ENCODE data around the gene CPED1.

CPED1 gene

GRCh38 chr7:120951309-120951699 is 37.2 kb upstream of the CPED1 start:
- H3K4me3 ChIP-seq (ENCODE audit: low read depth, low read length) = peak overlapping the region; percentile 96
- H3K36me3 ChIP-seq (ENCODE audit: insufficient read depth, low read length) = peaks cover 12% of the 10 kb centered on the region
- H2AFZ ChIP-seq (ENCODE audit: low read length, unreplicated experiment) = no peak overlapping the region
- H3K4me1 ChIP-seq (ENCODE audit: control insufficient read depth, insufficient read depth, low read length, unreplicated experiment) = peaks cover 7% of the 10 kb centered on the region
- H3K79me2 ChIP-seq (ENCODE audit: control insufficient read depth, insufficient read depth, low read length, unreplicated experiment) = peaks cover 12% of the 10 kb centered on the region
- H3K27me3 ChIP-seq (ENCODE audit: insufficient read depth, low read length) = no peaks in the 10 kb centered on the region
- H3K27ac ChIP-seq (ENCODE audit: low read depth, low read length) = peak overlapping the region; percentile 95

- peak overlapping the region; percentile 95; the same call in 1 of the 2 replicates for H3K27ac ChIP-seq (ENCODE audit: low read depth, low read length)
- peak overlapping the region; percentile 96 for H3K4me3 ChIP-seq (ENCODE audit: low read depth, low read length)
- peaks cover 16% of the 10 kb centered on the region for H3K36me3 ChIP-seq (ENCODE audit: insufficient read depth, low read length)
- H3K79me2 ChIP-seq (ENCODE audit: control insufficient read depth, insufficient read depth, low read length, unreplicated experiment) = peaks cover 12% of the 10 kb centered on the region
- H3K4me1 ChIP-seq (ENCODE audit: control insufficient read depth, insufficient read depth, low read length, unreplicated experiment) = peaks cover 7% of the 10 kb centered on the region
- H2AFZ ChIP-seq (ENCODE audit: low read length, unreplicated experiment) = no peak overlapping the region
- no peaks in the 10 kb centered on the region for H3K27me3 ChIP-seq (ENCODE audit: insufficient read depth, low read length)
These were observed 36.7 kb upstream of the CPED1 start for GRCh38 chr7:120951826-120952225.

- H2AFZ ChIP-seq (ENCODE audit: low read length, unreplicated experiment) = no peak overlapping the region
- H3K27me3 ChIP-seq (ENCODE audit: insufficient read depth, low read length) = no peaks in the 10 kb centered on the region
- peaks cover 16% of the 10 kb centered on the region for H3K36me3 ChIP-seq (ENCODE audit: insufficient read depth, low read length)
- H3K27ac ChIP-seq (ENCODE audit: low read depth, low read length) = no peak overlapping the region
- H3K4me3 ChIP-seq (ENCODE audit: low read depth, low read length) = no peak overlapping the region
- peaks cover 12% of the 10 kb centered on the region for H3K79me2 ChIP-seq (ENCODE audit: control insufficient read depth, insufficient read depth, low read length, unreplicated experiment)
- H3K4me1 ChIP-seq (ENCODE audit: control insufficient read depth, insufficient read depth, low read length, unreplicated experiment) = peaks cover 7% of the 10 kb centered on the region
These were observed 32.8 kb upstream of the CPED1 start for GRCh38 chr7:120955577-120956149.

- Histone ChIP-seq H3K27me3 (ENCODE audit: insufficient read depth, low read length) (no peaks in the 10 kb centered on the region), H3K27ac (ENCODE audit: low read depth, low read length) (no peak overlapping the region), H3K4me3 (ENCODE audit: low read depth, low read length) (no peak overlapping the region), H3K4me1 (ENCODE audit: control insufficient read depth, insufficient read depth, low read length, unreplicated experiment) (no peaks in the 10 kb centered on the region), H2AFZ (ENCODE audit: low read length, unreplicated experiment) (no peak overlapping the region), H3K79me2 (ENCODE audit: control insufficient read depth, insufficient read depth, low read length, unreplicated experiment) (no peaks in the 10 kb centered on the region), H3K36me3 (ENCODE audit: insufficient read depth, low read length) (peaks cover 14% of the 10 kb centered on the region)
These were observed 28.5 kb upstream of the CPED1 start for GRCh38 chr7:120959929-120960484.

- H3K27me3 ChIP-seq (ENCODE audit: insufficient read depth, low read length) = no peaks in the 10 kb centered on the region
- H3K79me2 ChIP-seq (ENCODE audit: control insufficient read depth, insufficient read depth, low read length, unreplicated experiment) = no peaks in the 10 kb centered on the region
- no peak overlapping the region for H3K27ac ChIP-seq (ENCODE audit: low read depth, low read length)
- H3K4me1 ChIP-seq (ENCODE audit: control insufficient read depth, insufficient read depth, low read length, unreplicated experiment) = no peaks in the 10 kb centered on the region
- peaks cover 17% of the 10 kb centered on the region for H3K36me3 ChIP-seq (ENCODE audit: insufficient read depth, low read length)
- H3K4me3 ChIP-seq (ENCODE audit: low read depth, low read length) = no peak overlapping the region
- H2AFZ ChIP-seq (ENCODE audit: low read length, unreplicated experiment) = no peak overlapping the region
These were observed 27.8 kb upstream of the CPED1 start for GRCh38 chr7:120960714-120961113.

GRCh38 chr7:120961638-120962173 is 26.8 kb upstream of the CPED1 start:
- H3K27me3 ChIP-seq (ENCODE audit: insufficient read depth, low read length) = no peaks in the 10 kb centered on the region
- no peak overlapping the region for H3K4me3 ChIP-seq (ENCODE audit: low read depth, low read length)
- no peaks in the 10 kb centered on the region for H3K79me2 ChIP-seq (ENCODE audit: control insufficient read depth, insufficient read depth, low read length, unreplicated experiment)
- no peak overlapping the region for H2AFZ ChIP-seq (ENCODE audit: low read length, unreplicated experiment)
- H3K36me3 ChIP-seq (ENCODE audit: insufficient read depth, low read length) = peaks cover 15% of the 10 kb centered on the region; the same call in 1 of the 2 replicates
- no peak overlapping the region for H3K27ac ChIP-seq (ENCODE audit: low read depth, low read length)
- no peaks in the 10 kb centered on the region for H3K4me1 ChIP-seq (ENCODE audit: control insufficient read depth, insufficient read depth, low read length, unreplicated experiment)

- Histone ChIP-seq H2AFZ (ENCODE audit: low read length, unreplicated experiment) (no peak overlapping the region), H3K27ac (ENCODE audit: low read depth, low read length) (no peak overlapping the region), H3K4me3 (ENCODE audit: low read depth, low read length) (no peak overlapping the region), H3K27me3 (ENCODE audit: insufficient read depth, low read length) (no peaks in the 10 kb centered on the region), H3K4me1 (ENCODE audit: control insufficient read depth, insufficient read depth, low read length, unreplicated experiment) (no peaks in the 10 kb centered on the region), H3K79me2 (ENCODE audit: control insufficient read depth, insufficient read depth, low read length, unreplicated experiment) (no peaks in the 10 kb centered on the region), H3K36me3 (ENCODE audit: insufficient read depth, low read length) (peaks cover 24% of the 10 kb centered on the region)
These were observed 24.4 kb upstream of the CPED1 start for GRCh38 chr7:120964088-120964487.

GRCh38 chr7:120966961-120967360 is 21.6 kb upstream of the CPED1 start:
- no peak overlapping the region for H3K4me3 ChIP-seq (ENCODE audit: low read depth, low read length)
- no peak overlapping the region for H3K27ac ChIP-seq (ENCODE audit: low read depth, low read length)
- H3K27me3 ChIP-seq (ENCODE audit: insufficient read depth, low read length) = no peaks in the 10 kb centered on the region
- peaks cover 29% of the 10 kb centered on the region for H3K36me3 ChIP-seq (ENCODE audit: insufficient read depth, low read length)
- H3K79me2 ChIP-seq (ENCODE audit: control insufficient read depth, insufficient read depth, low read length, unreplicated experiment) = no peaks in the 10 kb centered on the region
- no peaks in the 10 kb centered on the region for H3K4me1 ChIP-seq (ENCODE audit: control insufficient read depth, insufficient read depth, low read length, unreplicated experiment)
- no peak overlapping the region for H2AFZ ChIP-seq (ENCODE audit: low read length, unreplicated experiment)

GRCh38 chr7:120973849-120974248 is 14.7 kb upstream of the CPED1 start:
- no peaks in the 10 kb centered on the region for H3K4me1 ChIP-seq (ENCODE audit: control insufficient read depth, insufficient read depth, low read length, unreplicated experiment)
- no peak overlapping the region for H3K27ac ChIP-seq (ENCODE audit: low read depth, low read length)
- H3K79me2 ChIP-seq (ENCODE audit: control insufficient read depth, insufficient read depth, low read length, unreplicated experiment) = no peaks in the 10 kb centered on the region
- H3K27me3 ChIP-seq (ENCODE audit: insufficient read depth, low read length) = no peaks in the 10 kb centered on the region
- H3K4me3 ChIP-seq (ENCODE audit: low read depth, low read length) = no peak overlapping the region
- H2AFZ ChIP-seq (ENCODE audit: low read length, unreplicated experiment) = no peak overlapping the region
- peaks cover 23% of the 10 kb centered on the region for H3K36me3 ChIP-seq (ENCODE audit: insufficient read depth, low read length)

GRCh38 chr7:120979765-120980499 is 8.6 kb upstream of the CPED1 start:
- peaks cover 19% of the 10 kb centered on the region for H3K4me1 ChIP-seq (ENCODE audit: control insufficient read depth, insufficient read depth, low read length, unreplicated experiment)
- no peaks in the 10 kb centered on the region for H3K79me2 ChIP-seq (ENCODE audit: control insufficient read depth, insufficient read depth, low read length, unreplicated experiment)
- no peak overlapping the region for H3K27ac ChIP-seq (ENCODE audit: low read depth, low read length)
- H2AFZ ChIP-seq (ENCODE audit: low read length, unreplicated experiment) = no peak overlapping the region
- H3K4me3 ChIP-seq (ENCODE audit: low read depth, low read length) = no peak overlapping the region
- H3K27me3 ChIP-seq (ENCODE audit: insufficient read depth, low read length) = no peaks in the 10 kb centered on the region
- peaks cover 4% of the 10 kb centered on the region; the same call in 1 of the 2 replicates for H3K36me3 ChIP-seq (ENCODE audit: insufficient read depth, low read length)

All from ACC112 (cell line).